Uterine smooth muscle cell (primary cell): Measurements from ENCODE around the gene OR8S1. TPM values are rescaled to one million over a fixed set of nuclear protein-coding genes. Genes with fewer than 3 reads are reported as not detected.

Experiments used
- total RNA-seq: library from RNA; depleted of rRNA; stranded (reverse); fragments of >200 nt; gene quantifications from 2 replicates; pipeline ENCODE4 v1.2.3, GENCODE V29; 2014

OR8S1 gene
- not detected in 2 replicates for total RNA-seq

GRCh38 chr12:48525332-48525731 is at the start of gene OR8S1:
Gene OR8S1, plus strand, starts transcription at chr12:48525632. Its CDS starts 0 bp downstream, at chr12:48525632.

GRCh38 chr12:48482198-48482597 is 43.2 kb upstream of the OR8S1 start, which contains the start of gene C12orf54:
Gene C12orf54, plus strand, starts transcription at chr12:48482498. Its CDS starts 799 bp downstream, at chr12:48483297.

GRCh38 chr12:48569946-48570345 is 44.5 kb downstream of the OR8S1 start, which contains the start of gene LALBA:
Gene LALBA, minus strand, starts transcription at chr12:48570046. Its CDS starts 26 bp downstream, at chr12:48570020.

Other genes starting within 250 kb of the OR8S1 start
- 8.6 and 12.4 TPM in 2 replicates for gene ZNF641, start 174.7 kb upstream of the OR8S1 start, total RNA-seq
- gene ANP32D, start 53.1 kb upstream of the OR8S1 start, total RNA-seq, result not detected in 2 replicates
- gene C12orf54, start 43.1 kb upstream of the OR8S1 start, total RNA-seq, result not detected in 2 replicates
- gene LALBA, start 44.4 kb downstream of the OR8S1 start, total RNA-seq, result not detected in 2 replicates
- 59.9 and 60.6 TPM in 2 replicates for gene KANSL2, start 156.6 kb downstream of the OR8S1 start, total RNA-seq
- 28.8 and 30.5 TPM in 2 replicates for gene CCNT1, start 191.1 kb downstream of the OR8S1 start, total RNA-seq